Loucy (cell line): ENCODE data around the gene GPR12.

Source experiments
- CTCF ChIP-seq: fragments of 200-600 bp; sonication (generic); conservative IDR thresholded peaks from 2 replicates; pipeline ENCODE4 v1.5.1; 2014; ENCODE audit warnings: mild to moderate bottlenecking, antibody characterized with exemption, low read length
- EZH2phosphoT487 ChIP-seq: fragments of 200-600 bp; IDR thresholded peaks from 2 replicates; pipeline ENCODE4 v1.6.1; 2018; ENCODE audit warnings: antibody characterized with exemption, mild to moderate bottlenecking, moderate library complexity, borderline replicate concordance

- no peak for TF ChIP-seq CTCF
- no peak for TF ChIP-seq EZH2phosphoT487
Measured at GRCh38 chr13:26747706-26748105, 12.9 kb downstream of the GPR12 start.
